Activated T-helper 1 cell treated with anti-CD3 and anti-CD28 coated beads, Interleukin-12 subunit alpha, Interleukin-12 subunit beta, Interleukin-2, Interleukin-4 antibody, amounts not matched to agents 30 ng/mL and 10 ng/mL and 1 ng/mL, durations not matched to agents 14 hours and 24 hours and 36 hours (primary cell): ENCODE results near the gene ARHGEF26. TPM values are rescaled to one million over a fixed set of nuclear protein-coding genes. Genes with fewer than 3 reads are reported as not detected.

ENCODE experiments used
- DNase-seq: peaks from one replicate; pipeline ENCODE4 v3.0.0; 2021; ENCODE audit warnings: low spot score
- H3K27ac Mint-ChIP-seq: one replicate; pipeline ENCODE4 v1.8.0; 2021; ENCODE audit warnings: mild to moderate bottlenecking, mixed read lengths
- H3K27me3 Mint-ChIP-seq: one replicate; pipeline ENCODE4 v1.8.0; 2022; ENCODE audit warnings: mild to moderate bottlenecking, moderate library complexity, mixed read lengths; ENCODE audit not compliant: insufficient read depth
- H3K36me3 Mint-ChIP-seq: one replicate; pipeline ENCODE4 v1.8.0; 2021; ENCODE audit warnings: low read depth, mixed read lengths
- H3K4me1 Mint-ChIP-seq: one replicate; pipeline ENCODE4 v1.8.0; 2021; ENCODE audit warnings: low read depth, mixed read lengths
- H3K4me3 Mint-ChIP-seq: one replicate; pipeline ENCODE4 v1.8.0; 2021; ENCODE audit warnings: mild to moderate bottlenecking, moderate library complexity, mixed read lengths
- H3K9me3 Mint-ChIP-seq: one replicate; pipeline ENCODE4 v1.8.0; 2021; ENCODE audit warnings: mixed read lengths
- intact Hi-C: fragments of 100-400 bp; cut with micrococcal nuclease; formaldehyde crosslinking; loops from one replicate; pipeline ENCODE4 v1.15.1; 2024
- total RNA-seq: library from RNA; stranded (reverse); gene quantifications from 2 replicates; pipeline ENCODE4 v1.2.3, GENCODE V29; 2022

The ARHGEF26 gene
- total RNA-seq, 1 donor from 2014 or later = not detected

- no peak overlapping the region for H3K27ac Mint-ChIP-seq
- intact Hi-C loops = no loop called here
- H3K4me3 Mint-ChIP-seq = no peak overlapping the region
- H3K4me1 Mint-ChIP-seq = no peaks in the 10 kb centered on the region
- no peak for DNase-seq
- peaks cover 13% of the 10 kb centered on the region for H3K27me3 Mint-ChIP-seq
- H3K36me3 Mint-ChIP-seq = no peaks in the 10 kb centered on the region
- H3K9me3 Mint-ChIP-seq = no peaks in the 10 kb centered on the region
These were observed 107.5 kb downstream of the ARHGEF26 start for GRCh38 chr3:154228561-154229216.

- Mint-ChIP-seq H3K9me3 (no peaks in the 10 kb centered on the region), H3K4me1 (no peaks in the 10 kb centered on the region), H3K4me3 (no peak overlapping the region), H3K27me3 (peaks cover 13% of the 10 kb centered on the region), H3K27ac (no peak overlapping the region), H3K36me3 (no peaks in the 10 kb centered on the region)
- intact Hi-C loops = no loop called here
- no peak for DNase-seq
These were observed 108.0 kb downstream of the ARHGEF26 start for GRCh38 chr3:154229217-154229590.

GRCh38 chr3:154235330-154235729, 114.1 kb downstream of the ARHGEF26 start:
- H3K27me3 Mint-ChIP-seq = peaks cover 8% of the 10 kb centered on the region
- intact Hi-C loops = loop anchor here (5.0 kb wide), 1 partner anchor 113 kb away; the partner anchor contains the start of gene ARHGEF26
- no peak for DNase-seq
- H3K4me3 Mint-ChIP-seq = no peak overlapping the region
- no peaks in the 10 kb centered on the region for H3K4me1 Mint-ChIP-seq
- no peak overlapping the region for H3K27ac Mint-ChIP-seq
- no peaks in the 10 kb centered on the region for H3K36me3 Mint-ChIP-seq
- H3K9me3 Mint-ChIP-seq = no peaks in the 10 kb centered on the region

GRCh38 chr3:154236331-154236730, 115.1 kb downstream of the ARHGEF26 start:
- Mint-ChIP-seq H3K9me3 (no peaks in the 10 kb centered on the region), H3K36me3 (no peaks in the 10 kb centered on the region), H3K27me3 (peaks cover 8% of the 10 kb centered on the region), H3K4me1 (no peaks in the 10 kb centered on the region), H3K27ac (no peak overlapping the region), H3K4me3 (no peak overlapping the region)
- DNase-seq = no peak
- intact Hi-C loops = loop anchor here (2.0 to 5.0 kb wide), 2 partner anchors 114 to 610 kb away; partner anchors contain the start of gene ARHGEF26

GRCh38 chr3:154240235-154240634, 119.0 kb downstream of the ARHGEF26 start:
- H3K4me3 Mint-ChIP-seq = no peak overlapping the region
- DNase-seq = no peak
- H3K27me3 Mint-ChIP-seq = peaks cover 3% of the 10 kb centered on the region
- no peaks in the 10 kb centered on the region for H3K36me3 Mint-ChIP-seq
- H3K27ac Mint-ChIP-seq = no peak overlapping the region
- H3K4me1 Mint-ChIP-seq = no peaks in the 10 kb centered on the region
- intact Hi-C loops = no loop called here
- H3K9me3 Mint-ChIP-seq = no peaks in the 10 kb centered on the region

GRCh38 chr3:154241496-154241895, 120.3 kb downstream of the ARHGEF26 start:
- intact Hi-C loops = no loop called here
- Mint-ChIP-seq H3K9me3 (no peaks in the 10 kb centered on the region), H3K36me3 (no peaks in the 10 kb centered on the region), H3K4me1 (no peaks in the 10 kb centered on the region), H3K4me3 (no peak overlapping the region), H3K27me3 (no peaks in the 10 kb centered on the region), H3K27ac (no peak overlapping the region)
- no peak for DNase-seq

GRCh38 chr3:154242766-154243165, 121.6 kb downstream of the ARHGEF26 start:
- Mint-ChIP-seq H3K4me1 (no peaks in the 10 kb centered on the region), H3K4me3 (no peak overlapping the region), H3K27ac (no peak overlapping the region), H3K36me3 (peaks cover 2% of the 10 kb centered on the region), H3K9me3 (no peaks in the 10 kb centered on the region), H3K27me3 (no peaks in the 10 kb centered on the region)
- intact Hi-C loops = no loop called here
- DNase-seq = no peak

- no peaks in the 10 kb centered on the region for H3K9me3 Mint-ChIP-seq
- no peaks in the 10 kb centered on the region for H3K27me3 Mint-ChIP-seq
- no peak for DNase-seq
- H3K36me3 Mint-ChIP-seq = peaks cover 2% of the 10 kb centered on the region
- no peaks in the 10 kb centered on the region for H3K4me1 Mint-ChIP-seq
- intact Hi-C loops = no loop called here
- no peak overlapping the region for H3K4me3 Mint-ChIP-seq
- H3K27ac Mint-ChIP-seq = no peak overlapping the region
These were observed 122.2 kb downstream of the ARHGEF26 start for GRCh38 chr3:154243353-154243752.

- Mint-ChIP-seq H3K27me3 (no peaks in the 10 kb centered on the region), H3K4me1 (no peaks in the 10 kb centered on the region), H3K27ac (no peak overlapping the region), H3K36me3 (peaks cover 6% of the 10 kb centered on the region), H3K4me3 (no peak overlapping the region), H3K9me3 (no peaks in the 10 kb centered on the region)
- no peak for DNase-seq
- intact Hi-C loops = no loop called here
These were observed 123.5 kb downstream of the ARHGEF26 start for GRCh38 chr3:154244644-154245043.

GRCh38 chr3:154247806-154248415, 126.7 kb downstream of the ARHGEF26 start:
- Mint-ChIP-seq H3K4me3 (no peak overlapping the region), H3K9me3 (no peaks in the 10 kb centered on the region), H3K36me3 (peaks cover 22% of the 10 kb centered on the region), H3K4me1 (peaks cover 2% of the 10 kb centered on the region), H3K27ac (no peak overlapping the region), H3K27me3 (no peaks in the 10 kb centered on the region)
- intact Hi-C loops = no loop called here
- DNase-seq = no peak

GRCh38 chr3:154250291-154250690, 129.1 kb downstream of the ARHGEF26 start:
- no peaks in the 10 kb centered on the region for H3K9me3 Mint-ChIP-seq
- H3K4me3 Mint-ChIP-seq = no peak overlapping the region
- H3K36me3 Mint-ChIP-seq = peaks cover 23% of the 10 kb centered on the region
- intact Hi-C loops = loop anchor here (5.0 kb wide), 1 partner anchor 1223 kb away; no protein-coding TSS in a partner anchor
- no peak for DNase-seq
- H3K4me1 Mint-ChIP-seq = peaks cover 4% of the 10 kb centered on the region
- H3K27ac Mint-ChIP-seq = no peak overlapping the region
- H3K27me3 Mint-ChIP-seq = no peaks in the 10 kb centered on the region

GRCh38 chr3:154251610-154252009, 130.4 kb downstream of the ARHGEF26 start:
- H3K36me3 Mint-ChIP-seq = peaks cover 23% of the 10 kb centered on the region
- no peak for DNase-seq
- H3K27me3 Mint-ChIP-seq = no peaks in the 10 kb centered on the region
- H3K27ac Mint-ChIP-seq = no peak overlapping the region
- no peaks in the 10 kb centered on the region for H3K9me3 Mint-ChIP-seq
- no peak overlapping the region for H3K4me3 Mint-ChIP-seq
- intact Hi-C loops = loop anchor here (2.0 to 5.0 kb wide), 2 partner anchors 255 to 1224 kb away; no protein-coding TSS in a partner anchor
- H3K4me1 Mint-ChIP-seq = peaks cover 4% of the 10 kb centered on the region

- no peak overlapping the region for H3K27ac Mint-ChIP-seq
- intact Hi-C loops = loop anchor here (1.0 to 5.0 kb wide), 4 partner anchors 157 to 1226 kb away; no protein-coding TSS in a partner anchor
- H3K27me3 Mint-ChIP-seq = no peaks in the 10 kb centered on the region
- H3K4me3 Mint-ChIP-seq = no peak overlapping the region
- peak; percentile 27 for DNase-seq
- H3K9me3 Mint-ChIP-seq = no peaks in the 10 kb centered on the region
- peaks cover 30% of the 10 kb centered on the region for H3K36me3 Mint-ChIP-seq
- peaks cover 4% of the 10 kb centered on the region for H3K4me1 Mint-ChIP-seq
These were observed 131.8 kb downstream of the ARHGEF26 start for GRCh38 chr3:154252759-154253638.
